Measurements from ENCODE around the gene STOM.

- TF ChIP-seq POLR2AphosphoS5 (IDR thresholded peaks at IDR 0.05; ENCODE audit: low read depth, low read length) (no peak), MAX (IDR thresholded peaks at IDR 0.05) (no peak), CTCF (IDR thresholded peaks at IDR 0.05 in 2 of 3, conservative IDR thresholded peaks at IDR 0.05 in 1 of 3; ENCODE audit: borderline replicate concordance in 1 of 3, insufficient read depth in 1 of 3, low read depth in 2 of 3, low read length in 2 of 3) (peak in 2 of 3 experiments; percentile 31 to 38; a peak in 3 of 6 replicates)
These were observed 37.9 kb downstream of the STOM start for GRCh38 chr9:121331992-121332685.

All from HCT116 (cell line).